Amygdala (tissue), 56 donors: ENCODE results near the gene SLC41A1.

Experiments
- DNase-seq, 56 donors: peaks; one replicate each; lab custom pipeline; 2025; lab: John Stamatoyannopoulos, UW

Gene SLC41A1

DNA sequence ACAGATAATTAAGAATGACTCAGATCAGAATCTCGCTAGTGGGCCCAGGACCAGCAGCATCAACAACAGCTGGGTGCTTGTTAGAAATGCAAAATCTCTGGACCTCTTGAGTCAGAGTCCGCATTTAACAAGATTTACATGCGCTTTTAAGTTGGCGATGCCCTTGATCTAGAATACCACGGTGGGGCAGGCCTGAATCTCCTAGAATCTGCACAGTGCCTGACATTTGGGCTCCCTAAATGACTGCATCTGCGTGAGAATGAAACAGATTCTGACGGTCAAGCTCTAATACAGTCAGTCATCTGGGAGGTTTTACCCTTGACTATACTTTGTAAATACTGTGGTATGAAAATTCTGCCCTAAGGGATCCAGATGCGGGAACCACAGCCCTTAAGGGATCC, 20.5 kb downstream of the SLC41A1 start:
- DNase-seq = no peak

GRCh38 chr1:205791568-205792180, 21.3 kb downstream of the SLC41A1 start:
- DNase-seq = peak in 45 of 56 donors; percentile 22 to 87 (median 53)

DNA sequence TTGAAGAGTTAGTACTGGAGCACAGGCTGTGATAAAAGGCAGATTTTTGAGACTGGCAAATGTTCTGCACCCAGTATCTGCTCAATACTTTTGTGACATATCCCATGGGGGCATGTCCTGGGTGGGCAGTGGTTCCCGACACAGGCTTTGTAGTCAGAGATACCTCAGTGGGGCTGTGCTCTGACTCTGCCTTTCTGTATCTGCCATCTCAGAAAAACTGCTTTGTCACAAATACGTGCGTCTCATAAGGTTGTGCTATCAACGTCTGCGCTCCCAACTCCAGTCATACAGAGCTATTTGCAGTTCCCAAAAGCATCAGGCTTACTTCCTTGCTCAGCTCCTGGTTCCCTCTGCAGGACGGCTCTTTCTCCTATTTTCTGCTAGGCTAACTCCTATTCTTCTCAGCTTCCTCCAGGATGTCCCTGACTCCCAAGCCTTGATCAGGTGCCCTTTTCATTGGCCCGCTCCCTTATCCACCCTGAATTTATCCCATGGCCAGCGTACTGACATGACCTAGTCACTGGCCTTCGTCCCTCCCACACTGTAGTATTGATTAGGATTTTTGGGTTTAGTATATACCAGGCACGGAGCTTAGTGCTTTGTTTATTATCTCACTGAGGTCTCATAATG, 25.6 kb downstream of the SLC41A1 start:
- DNase-seq = no peak

DNA sequence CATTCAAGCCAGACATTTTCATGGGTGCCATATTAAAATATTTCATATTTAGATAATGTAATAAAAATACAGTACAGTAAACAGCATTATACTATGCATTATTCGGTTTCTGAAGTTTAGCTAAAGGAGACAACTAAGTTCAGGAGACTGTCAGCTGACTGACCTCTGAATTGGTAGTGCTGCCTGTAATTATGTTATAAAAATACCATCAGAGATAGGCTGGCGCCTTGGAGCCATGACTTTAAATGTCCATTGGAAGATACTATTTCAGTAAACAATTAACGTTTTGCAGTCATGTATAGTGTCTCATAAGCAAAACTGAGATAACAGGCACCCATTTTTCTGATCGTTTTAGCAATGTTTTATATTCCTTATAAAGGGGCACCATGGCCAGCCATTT, 26.4 kb downstream of the SLC41A1 start:
- no peak for DNase-seq

DNA sequence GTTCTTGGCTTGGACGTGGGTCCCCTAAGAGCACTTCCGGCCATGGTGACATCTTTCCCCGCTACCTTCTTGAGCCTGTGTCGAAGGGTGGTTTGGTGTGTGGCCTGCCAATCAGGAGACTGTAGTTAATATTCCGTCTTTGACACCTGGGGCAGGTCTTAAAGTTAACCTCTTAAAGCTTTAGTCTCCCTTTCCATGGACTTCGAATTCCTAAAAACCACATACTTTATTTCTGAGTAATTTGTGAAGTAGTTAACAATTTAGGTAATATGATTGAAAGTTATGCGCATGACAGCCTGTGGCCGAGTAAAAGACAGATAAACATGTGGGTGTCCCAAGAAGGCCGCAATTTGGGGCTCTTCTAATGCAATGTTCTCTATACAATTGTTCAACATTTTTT, 27.6 kb downstream of the SLC41A1 start:
- DNase-seq = no peak

DNA sequence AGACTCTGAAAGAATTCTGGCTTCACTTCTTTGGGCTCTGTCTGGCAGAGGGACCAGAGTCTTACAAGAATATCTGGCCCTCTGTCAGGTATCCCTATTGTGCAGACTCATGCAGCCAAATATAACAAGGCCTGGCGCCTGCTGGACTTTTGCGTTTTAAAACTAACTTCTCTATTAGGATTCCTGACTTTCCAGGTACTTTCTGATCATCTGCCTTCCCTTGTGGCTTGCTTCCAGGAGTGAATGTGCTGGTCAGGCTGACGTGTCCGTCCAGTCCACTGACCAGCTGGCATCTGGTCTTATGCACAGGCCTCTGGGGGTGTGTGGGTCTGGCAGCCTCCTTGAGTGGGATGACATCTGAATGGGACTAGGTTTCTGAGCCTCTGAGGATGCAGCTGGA, 29.1 kb downstream of the SLC41A1 start:
- DNase-seq = peak in 1 of 56 donors; percentile 15

GRCh38 chr1:205783433-205783795, 29.6 kb downstream of the SLC41A1 start:
- DNase-seq = no peak

GRCh38 chr1:205782627-205783432, 30.2 kb downstream of the SLC41A1 start:
- DNase-seq = peak in 1 of 56 donors; percentile 10

DNA sequence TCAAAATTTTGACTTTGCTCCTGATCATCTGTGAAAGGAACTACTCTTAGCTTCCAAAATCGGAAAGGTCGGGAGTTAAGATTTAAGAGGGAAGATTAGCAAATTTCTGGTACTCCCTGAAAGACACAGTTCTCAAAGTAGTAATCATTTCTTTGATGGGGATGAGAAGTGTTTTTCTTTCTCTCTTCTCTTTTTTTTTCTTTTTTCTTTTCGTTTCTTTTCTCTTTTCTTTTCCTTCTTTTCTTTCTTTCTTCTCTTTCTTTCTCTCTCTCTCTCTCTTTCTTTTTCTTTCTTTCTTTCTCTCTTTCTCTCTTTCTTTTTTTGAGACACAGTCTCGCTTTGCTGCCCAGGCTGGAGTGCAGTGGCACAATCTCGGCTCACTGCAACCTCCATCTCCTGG, 32.7 kb downstream of the SLC41A1 start:
- no peak for DNase-seq

GRCh38 chr1:205777994-205778393, 35.0 kb downstream of the SLC41A1 start:
- no peak for DNase-seq

GRCh38 chr1:205775717-205776056, 37.3 kb downstream of the SLC41A1 start:
- no peak for DNase-seq

DNA sequence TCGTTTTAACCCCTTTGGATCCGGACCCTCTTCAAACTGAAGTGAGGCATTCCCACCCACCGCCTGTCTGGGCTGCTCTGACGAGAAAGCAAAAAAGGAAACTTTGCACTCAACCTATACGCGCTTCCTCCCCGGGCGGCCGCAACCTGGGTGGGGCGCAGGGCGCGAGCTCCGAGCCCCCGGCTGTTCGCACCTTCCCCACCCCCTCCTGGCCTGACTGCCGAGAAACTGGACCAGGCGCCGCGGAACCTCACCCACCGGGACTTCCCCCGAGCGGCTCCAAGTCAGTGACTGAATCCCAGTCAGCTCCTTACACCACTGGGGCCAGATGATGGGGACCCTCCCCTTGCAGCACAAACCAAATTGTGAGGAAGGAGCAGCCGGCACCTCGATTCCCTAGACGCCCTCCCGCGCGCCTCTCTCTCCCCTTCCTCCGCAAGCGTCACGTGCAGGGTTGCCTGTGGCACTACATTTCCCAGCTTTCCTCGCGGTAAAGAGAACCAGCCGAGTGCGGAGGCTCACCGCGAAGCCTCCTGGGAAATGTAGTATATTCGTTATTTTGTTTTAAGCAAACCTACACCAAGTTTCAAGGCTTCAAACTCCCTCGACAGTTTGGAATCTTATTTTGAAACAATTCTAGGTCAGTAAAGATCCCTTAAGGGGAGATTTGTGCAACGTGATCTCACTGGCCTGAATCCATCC, 37.8 kb downstream of the SLC41A1 start, which contains the start of gene RAB29:
TSS of gene RAB29 (minus strand) at position 468 of the 702 bp plus-strand sequence. CDS start 526 bp downstream, outside the sequence.
- DNase-seq = peak in 55 of 56 donors; percentile 21 to 91 (median 74)

- peak in 3 of 56 donors; percentile 11 to 56 (median 24) for DNase-seq
These were observed 38.6 kb downstream of the SLC41A1 start for GRCh38 chr1:205774198-205775014.

DNA sequence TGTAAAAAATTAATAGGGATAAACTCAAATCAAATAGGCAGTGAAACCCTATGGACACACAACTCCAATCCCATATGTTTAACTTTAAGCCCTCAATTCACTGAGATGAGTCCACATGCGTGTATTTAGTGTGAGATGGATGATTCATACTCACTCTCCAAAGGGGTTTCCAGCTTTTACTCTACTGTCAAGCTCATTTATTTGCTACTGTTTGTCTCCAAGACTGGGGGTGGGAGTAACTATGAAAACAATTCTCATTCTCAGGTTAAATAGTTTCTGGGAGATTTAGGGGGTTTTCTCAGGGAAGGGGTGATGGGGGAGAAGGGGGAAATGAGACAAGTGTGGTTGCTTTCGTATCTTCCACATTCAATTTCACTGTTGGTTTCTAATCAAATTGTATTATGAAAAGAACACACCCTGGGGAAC, 40.4 kb downstream of the SLC41A1 start:
- no peak for DNase-seq

DNA sequence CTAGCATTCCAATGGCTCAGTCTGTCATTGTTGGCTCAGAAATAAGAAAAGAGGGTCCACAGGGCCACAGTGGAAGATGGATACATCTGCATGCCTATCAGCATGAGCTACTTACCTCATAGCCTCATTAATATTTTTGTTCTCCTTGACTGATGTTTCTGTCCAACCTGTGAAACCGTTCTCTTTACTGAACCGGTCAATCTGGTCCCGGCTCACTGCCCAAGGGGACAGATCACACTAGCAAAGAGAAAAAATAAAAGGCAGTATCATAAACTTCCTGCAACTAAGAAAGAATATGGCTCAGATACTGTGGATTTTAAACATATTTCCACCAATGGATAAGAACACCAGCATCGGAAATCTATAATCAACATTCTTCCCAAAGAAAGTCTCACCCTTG, 42.4 kb downstream of the SLC41A1 start:
- no peak for DNase-seq

- DNase-seq = no peak
These were observed 43.2 kb downstream of the SLC41A1 start for GRCh38 chr1:205769641-205770365.

- DNase-seq = no peak
These were observed 45.8 kb downstream of the SLC41A1 start for GRCh38 chr1:205767248-205767647.

GRCh38 chr1:205766570-205766969, 46.4 kb downstream of the SLC41A1 start:
- no peak for DNase-seq

- DNase-seq = no peak
These were observed 47.0 kb downstream of the SLC41A1 start for GRCh38 chr1:205766038-205766437.
